SW 1271 (cell line): Measurements from ENCODE around the gene MEP1A.
"Not testable (repeated sequence)": the region's sequence is repeated elsewhere in the genome, so short reads cannot be mapped to it uniquely, and the experiment has no call there.

Source experiments
- DNase-seq, 2 experiments: peaks; one replicate each; lab custom pipeline; 2025; lab: John Stamatoyannopoulos, UW

Gene MEP1A

GRCh38 chr6:46793138-46793537, at the start of gene MEP1A:
Gene MEP1A, plus strand, starts transcription at chr6:46793389. Its CDS starts 10 bp downstream, at chr6:46793399.
- no peak for DNase-seq

GRCh38 chr6:46743425-46744158, 49.6 kb upstream of the MEP1A start:
- no peak for DNase-seq

- not testable (repeated sequence) for DNase-seq
Observed at GRCh38 chr6:46744159-46744725, 48.9 kb upstream of the MEP1A start.

GRCh38 chr6:46745973-46746372, 47.2 kb upstream of the MEP1A start:
- no peak for DNase-seq

GRCh38 chr6:46746696-46747095, 46.5 kb upstream of the MEP1A start, which contains the start of gene ANKRD66:
Gene ANKRD66, plus strand, starts transcription at chr6:46746933. Its CDS starts 5,016 bp downstream, at chr6:46751949.
- DNase-seq: no peak

GRCh38 chr6:46748940-46749503, 44.2 kb upstream of the MEP1A start:
- DNase-seq: no peak

GRCh38 chr6:46749731-46750130, 43.5 kb upstream of the MEP1A start:
- DNase-seq: no peak

- DNase-seq: no peak
Observed at GRCh38 chr6:46751658-46752057, 41.5 kb upstream of the MEP1A start.

GRCh38 chr6:46755865-46756264, 37.3 kb upstream of the MEP1A start:
- no peak for DNase-seq

GRCh38 chr6:46756469-46757213, 36.5 kb upstream of the MEP1A start:
- no peak for DNase-seq

GRCh38 chr6:46757214-46757596, 36.0 kb upstream of the MEP1A start:
- no peak for DNase-seq

- no peak for DNase-seq
Observed at GRCh38 chr6:46758960-46759753, 34.0 kb upstream of the MEP1A start.

- no peak for DNase-seq
Observed at GRCh38 chr6:46760925-46761324, 32.3 kb upstream of the MEP1A start.

- DNase-seq: no peak
Observed at GRCh38 chr6:46763466-46763865, 29.7 kb upstream of the MEP1A start.

GRCh38 chr6:46764280-46764679, 28.9 kb upstream of the MEP1A start:
- DNase-seq: not testable (repeated sequence)

- no peak for DNase-seq
Observed at GRCh38 chr6:46764961-46765360, 28.2 kb upstream of the MEP1A start.

GRCh38 chr6:46772016-46772415, 21.2 kb upstream of the MEP1A start:
- no peak for DNase-seq

- DNase-seq: no peak
Observed at GRCh38 chr6:46772762-46773161, 20.4 kb upstream of the MEP1A start.

- no peak for DNase-seq
Observed at GRCh38 chr6:46773201-46773855, 19.9 kb upstream of the MEP1A start.

GRCh38 chr6:46774736-46775135, 18.5 kb upstream of the MEP1A start:
- not testable (repeated sequence) for DNase-seq

- DNase-seq: no peak
Observed at GRCh38 chr6:46776070-46776712, 17.0 kb upstream of the MEP1A start.
